ENCODE measurements around the gene FRMD4B. TPM values are rescaled to one million over a fixed set of nuclear protein-coding genes. Genes with fewer than 3 reads are reported as not detected.

FRMD4B gene
- total and polyA plus RNA-seq, 2 experiments from 2014 or later = not detected

DNA sequence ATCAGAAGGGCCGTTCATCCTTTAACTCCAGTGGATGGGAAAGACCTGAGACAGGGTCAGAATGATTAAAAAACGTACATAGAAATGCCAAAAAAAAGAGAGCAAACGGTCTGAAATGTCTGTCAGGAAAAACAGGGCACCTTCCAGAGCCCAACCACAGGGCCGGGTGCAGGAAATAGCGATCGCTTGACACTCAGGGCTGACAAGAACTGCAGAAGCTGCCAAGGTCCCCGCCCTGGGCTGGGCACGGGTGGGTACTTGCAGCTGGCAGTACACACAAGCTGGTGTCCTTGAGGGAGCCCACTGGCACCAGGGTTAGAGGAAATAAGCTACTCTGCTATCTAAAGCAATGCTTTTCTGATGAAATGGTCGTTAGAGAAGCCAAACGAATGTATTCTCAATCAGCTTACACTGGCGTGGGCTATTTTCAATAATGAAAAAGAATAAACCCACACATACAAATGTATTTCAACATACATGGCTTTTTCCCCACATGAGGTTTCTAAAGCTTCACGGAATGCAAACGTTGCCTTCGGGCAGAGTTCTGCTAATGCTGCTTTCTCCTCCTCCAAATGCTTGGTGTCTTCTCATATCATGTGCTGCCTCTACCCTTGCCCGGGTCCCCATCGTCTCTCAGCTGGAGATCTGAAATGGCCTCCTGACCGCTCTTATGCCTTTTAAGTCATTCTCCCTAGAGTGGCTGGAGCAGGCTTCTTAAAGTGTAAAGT, 15.6 kb downstream of the FRMD4B start:
- in situ Hi-C loops (cut with MboI) = no loop called here
- peak; percentile 70 for DNase-seq
- Histone ChIP-seq H3K36me3 (ENCODE audit: low read depth) (no peaks in the 10 kb centered on the region), H3K9me2 (ENCODE audit: insufficient read depth) (no peaks in the 10 kb centered on the region), H3K9me3 (ENCODE audit: low read depth) (no peaks in the 10 kb centered on the region), H3K27me3 (replicated peaks; ENCODE audit: insufficient read depth) (no peaks in the 10 kb centered on the region), H3F3A (ENCODE audit: insufficient read depth) (peaks cover 15% of the 10 kb centered on the region; the same call in 1 of the 2 replicates), H3K4me1 (ENCODE audit: insufficient read depth) (peaks cover 23% of the 10 kb centered on the region), H2AFZ (peak overlapping the region; percentile 55), H3K79me2 (ENCODE audit: insufficient read depth) (no peaks in the 10 kb centered on the region), H3K4me2 (ENCODE audit: unreplicated experiment) (peak overlapping the region; percentile 72), H3K4me3 (peak overlapping the region; percentile 53), H3K27ac (peak overlapping the region; percentile 51), H4K20me1 (ENCODE audit: insufficient read depth) (no peaks in the 10 kb centered on the region), H3K9ac (peak overlapping the region; percentile 40)
- WGBS, 2 experiments (ENCODE audit: low coverage in 1 of 2, low lambda C conversion rate in 2 of 2, missing lambda C conversion rate in 2 of 2) = 10 to 13% methylated on average over 16 to 17 of the region's 17 CpGs
- TF ChIP-seq EZH2phosphoT487 (IDR thresholded peaks at IDR 0.05; ENCODE audit: insufficient read depth, low read depth) = no peak
- TF ChIP-seq EZH2 (IDR thresholded peaks at IDR 0.05; ENCODE audit: insufficient read depth, poor library complexity, severe bottlenecking) = no peak

DNA sequence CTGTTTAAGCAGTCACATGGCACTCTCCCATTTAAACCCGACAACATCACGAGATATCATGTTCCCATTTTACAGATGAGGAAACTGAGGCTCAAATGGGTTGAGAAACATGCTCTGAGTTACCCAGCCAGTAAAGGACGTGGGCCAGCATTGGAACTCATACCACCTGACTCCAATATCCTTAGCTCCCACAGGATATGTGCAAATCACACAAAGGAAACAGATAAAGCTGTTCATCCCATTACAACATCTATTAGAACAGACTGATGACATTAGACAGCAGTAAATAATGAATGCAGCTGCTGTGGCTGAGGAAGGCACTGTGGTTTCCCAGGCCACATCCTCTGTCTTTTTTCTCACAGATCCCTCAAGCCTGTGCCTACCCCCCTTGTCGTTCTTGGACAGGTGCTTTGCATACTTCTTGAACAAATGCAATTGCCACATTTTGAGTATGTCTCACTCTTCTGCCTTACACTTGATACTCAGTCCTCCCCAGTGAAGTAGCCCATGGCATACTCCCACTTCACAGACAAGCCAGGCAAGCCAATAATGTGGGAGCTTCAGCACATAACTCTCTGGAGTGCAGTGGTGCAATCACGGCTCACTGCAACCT, 17.7 kb downstream of the FRMD4B start:
- WGBS, 2 experiments (ENCODE audit: low coverage in 1 of 2, low lambda C conversion rate in 2 of 2, missing lambda C conversion rate in 2 of 2) = 61 to 69% methylated on average over 5 of the region's 5 CpGs
- H3K9me2 ChIP-seq (ENCODE audit: insufficient read depth) = no peaks in the 10 kb centered on the region
- H4K20me1 ChIP-seq (ENCODE audit: insufficient read depth) = no peaks in the 10 kb centered on the region
- no peak for TF ChIP-seq EZH2 (IDR thresholded peaks at IDR 0.05; ENCODE audit: insufficient read depth, poor library complexity, severe bottlenecking)
- TF ChIP-seq EZH2phosphoT487 (IDR thresholded peaks at IDR 0.05; ENCODE audit: insufficient read depth, low read depth) = no peak
- no peaks in the 10 kb centered on the region for H3K27me3 ChIP-seq (replicated peaks; ENCODE audit: insufficient read depth)
- H3K9ac ChIP-seq = no peak overlapping the region
- no peak overlapping the region for H2AFZ ChIP-seq
- no peak overlapping the region for H3K27ac ChIP-seq
- DNase-seq = no peak
- H3K4me2 ChIP-seq (ENCODE audit: unreplicated experiment) = no peak overlapping the region
- no peaks in the 10 kb centered on the region for H3K9me3 ChIP-seq (ENCODE audit: low read depth)
- H3K36me3 ChIP-seq (ENCODE audit: low read depth) = no peaks in the 10 kb centered on the region
- no peaks in the 10 kb centered on the region for H3K79me2 ChIP-seq (ENCODE audit: insufficient read depth)
- no peak overlapping the region for H3K4me3 ChIP-seq
- peaks cover 15% of the 10 kb centered on the region; the same call in 1 of the 2 replicates for H3F3A ChIP-seq (ENCODE audit: insufficient read depth)
- peaks cover 37% of the 10 kb centered on the region for H3K4me1 ChIP-seq (ENCODE audit: insufficient read depth)
- in situ Hi-C loops (cut with MboI) = no loop called here

DNA sequence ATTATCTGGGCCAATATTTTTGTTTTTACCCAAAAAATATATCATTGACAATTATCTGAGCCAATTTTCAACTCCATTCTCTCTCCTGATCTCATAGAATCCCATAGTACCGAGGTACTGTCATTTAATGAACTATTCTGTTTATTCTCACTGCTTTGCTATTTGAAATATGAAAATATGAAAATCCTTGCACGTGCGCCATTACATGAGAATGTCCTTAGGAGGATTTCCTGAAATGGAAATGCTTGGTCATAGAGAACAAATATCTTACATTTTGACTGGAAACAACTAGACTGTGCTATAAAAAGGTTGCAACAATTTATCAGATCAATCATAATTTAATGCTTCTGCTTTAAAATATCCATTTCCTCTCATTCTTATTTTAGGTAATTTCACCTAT, 18.3 kb downstream of the FRMD4B start:
- H3K27ac ChIP-seq = no peak overlapping the region

DNA sequence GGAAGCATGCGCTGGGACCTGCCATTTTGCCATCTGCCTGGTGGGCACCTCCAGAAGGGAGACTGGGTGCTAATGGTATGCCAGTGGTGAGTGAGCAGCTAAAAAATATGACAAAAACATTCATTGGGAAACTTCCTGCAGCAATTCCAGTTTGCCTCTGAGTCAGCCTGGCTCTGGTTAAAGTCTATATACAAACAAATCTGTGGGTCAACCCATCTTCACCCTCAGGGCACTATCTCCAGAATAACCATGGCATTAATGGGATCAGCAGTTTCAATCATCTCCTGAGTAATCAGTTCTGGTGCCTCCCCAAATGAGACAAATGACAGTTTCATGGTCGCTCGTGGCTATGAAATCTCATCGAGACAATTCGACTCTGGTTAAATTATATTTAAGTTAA, 21.5 kb downstream of the FRMD4B start:
- Histone ChIP-seq H2AFZ (no peak overlapping the region), H4K20me1 (ENCODE audit: insufficient read depth) (no peaks in the 10 kb centered on the region), H3K36me3 (ENCODE audit: low read depth) (no peaks in the 10 kb centered on the region), H3K4me3 (no peak overlapping the region), H3F3A (ENCODE audit: insufficient read depth) (no peaks in the 10 kb centered on the region), H3K79me2 (ENCODE audit: insufficient read depth) (no peaks in the 10 kb centered on the region), H3K4me1 (ENCODE audit: insufficient read depth) (peaks cover 17% of the 10 kb centered on the region), H3K9me3 (ENCODE audit: low read depth) (no peaks in the 10 kb centered on the region), H3K9ac (no peak overlapping the region), H3K9me2 (ENCODE audit: insufficient read depth) (no peaks in the 10 kb centered on the region), H3K4me2 (ENCODE audit: unreplicated experiment) (no peak overlapping the region), H3K27ac (0 out of 2 replicates have a peak overlapping the region, but pooled peaks have one; percentile 7), H3K27me3 (replicated peaks; ENCODE audit: insufficient read depth) (0 out of 2 replicates have a peak, but pooled peaks cover 8% of the 10 kb centered on the region)
- in situ Hi-C loops (cut with MboI) = no loop called here
- TF ChIP-seq EZH2phosphoT487 (IDR thresholded peaks at IDR 0.05; ENCODE audit: insufficient read depth, low read depth) (no peak), EZH2 (IDR thresholded peaks at IDR 0.05; ENCODE audit: insufficient read depth, poor library complexity, severe bottlenecking) (no peak)
- DNase-seq = peak; percentile 78
- 90% methylated on average over 5 of the region's 5 CpGs for WGBS, 2 experiments (ENCODE audit: low coverage in 1 of 2, low lambda C conversion rate in 2 of 2, missing lambda C conversion rate in 2 of 2)

More for the DNA sequence above, 18.3 kb downstream of the FRMD4B start:
- Histone ChIP-seq H3K79me2 (ENCODE audit: insufficient read depth) (no peaks in the 10 kb centered on the region), H3K9me3 (ENCODE audit: low read depth) (no peaks in the 10 kb centered on the region), H3K9me2 (ENCODE audit: insufficient read depth) (no peaks in the 10 kb centered on the region), H3K27me3 (replicated peaks; ENCODE audit: insufficient read depth) (no peaks in the 10 kb centered on the region), H3K9ac (no peak overlapping the region), H3K4me1 (ENCODE audit: insufficient read depth) (peaks cover 37% of the 10 kb centered on the region), H3F3A (ENCODE audit: insufficient read depth) (peaks cover 15% of the 10 kb centered on the region; the same call in 1 of the 2 replicates), H3K4me2 (ENCODE audit: unreplicated experiment) (no peak overlapping the region), H3K36me3 (ENCODE audit: low read depth) (no peaks in the 10 kb centered on the region), H3K4me3 (no peak overlapping the region), H2AFZ (no peak overlapping the region), H4K20me1 (ENCODE audit: insufficient read depth) (no peaks in the 10 kb centered on the region)
- TF ChIP-seq EZH2 (IDR thresholded peaks at IDR 0.05; ENCODE audit: insufficient read depth, poor library complexity, severe bottlenecking) (no peak), EZH2phosphoT487 (IDR thresholded peaks at IDR 0.05; ENCODE audit: insufficient read depth, low read depth) (no peak)
- 94 to 100% methylated on average over 3 of the region's 3 CpGs for WGBS, 2 experiments (ENCODE audit: low coverage in 1 of 2, low lambda C conversion rate in 2 of 2, missing lambda C conversion rate in 2 of 2)
- in situ Hi-C loops (cut with MboI) = no loop called here
- DNase-seq = no peak
